NCI-H460 (cell line): Measurements from ENCODE around the gene GCHFR. TPM values are rescaled to one million over a fixed set of nuclear protein-coding genes. Genes with fewer than 3 reads are reported as not detected.
A peak's percentile ranks its signal among the peaks of the same experiment; 100 is the strongest.

Experiments
- DNase-seq: peaks from one replicate; pipeline ENCODE4 v3.0.0-alpha.2; 2016; ENCODE audit warnings: low read depth; ENCODE audit errors: extremely low read depth
- polyA plus RNA-seq: library from polyadenylated mRNA; depleted of rRNA; stranded (reverse); fragments of >200 nt; gene quantifications from 2 replicates; pipeline ENCODE4 v1.2.3, GENCODE V29; 2014; cell fraction: nucleus; rRNA removed
- total RNA-seq: library from RNA; depleted of rRNA; stranded (reverse); fragments of >200 nt; shearing (Covaris generic); gene quantifications from 2 replicates; pipeline ENCODE4 v1.2.3, GENCODE V29; 2014; rRNA removed

GCHFR gene
- total RNA-seq, result 7.1 and 8.7 TPM in 2 replicates
- polyA plus RNA-seq, result 42.3 and 62.7 TPM in 2 replicates

DNA sequence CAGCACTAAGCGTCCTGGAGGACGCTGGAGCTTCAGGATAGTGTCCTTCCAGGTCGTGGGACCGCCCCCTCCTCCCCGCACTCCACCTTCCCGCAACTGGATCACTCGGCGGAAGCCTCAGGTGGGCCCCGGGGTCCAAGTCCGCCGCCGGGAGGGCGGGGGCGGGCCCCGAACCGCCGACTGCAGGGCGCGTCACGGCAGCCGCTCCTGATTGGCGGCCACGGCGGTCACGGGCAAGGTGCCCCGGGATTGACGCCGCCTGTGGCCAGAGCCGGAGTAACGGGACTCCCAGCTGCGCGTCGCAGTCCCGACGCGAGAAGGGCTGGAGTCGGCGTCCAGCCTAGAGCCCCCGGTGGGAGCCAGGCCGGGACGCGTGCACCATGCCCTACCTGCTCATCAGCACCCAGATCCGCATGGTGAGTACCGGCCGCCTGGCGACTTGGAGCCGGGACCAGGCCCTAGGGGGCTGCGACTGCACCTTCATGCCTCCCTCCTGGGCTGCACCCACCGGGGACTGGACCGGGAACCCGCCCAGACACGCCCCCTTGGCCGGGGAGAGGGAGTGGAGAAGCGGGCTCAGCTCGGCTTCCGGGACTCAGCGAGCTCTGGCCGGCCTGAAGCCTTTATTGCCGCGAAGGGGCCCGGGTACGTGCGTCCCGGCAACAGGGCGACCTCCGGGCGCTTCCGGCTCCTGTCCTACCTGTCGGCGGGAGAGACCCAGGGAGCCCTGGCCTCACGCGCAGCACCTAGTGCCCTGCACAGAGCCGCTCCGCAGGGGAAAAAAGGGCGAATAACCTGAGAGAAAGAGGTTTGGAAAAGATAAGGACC is at the start of gene GCHFR:
Gene GCHFR, plus strand, starts transcription at position 268 of the 828 bp plus-strand sequence. Its CDS starts 113 bp downstream, at position 381.
- peak; percentile 46 for DNase-seq

DNA sequence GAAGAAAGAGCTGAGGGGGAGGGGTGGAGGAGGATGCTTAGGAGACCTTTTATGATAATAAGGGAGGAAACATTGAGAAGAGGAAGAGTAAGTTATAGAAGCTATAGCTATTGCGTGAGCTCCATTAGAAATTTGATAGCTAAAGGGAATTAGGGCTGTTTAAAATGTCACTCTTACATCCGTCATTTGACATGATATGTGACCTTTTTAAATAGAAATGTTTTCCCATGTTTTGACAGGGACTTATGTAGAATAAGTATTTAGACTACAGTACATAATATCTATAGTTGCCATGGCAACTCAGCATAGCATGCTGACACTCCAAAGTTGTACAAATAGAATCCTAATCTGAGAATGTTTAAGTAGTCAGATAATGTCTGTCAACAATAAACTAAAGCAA is 49.7 kb upstream of the GCHFR start:
- no peak for DNase-seq

DNA sequence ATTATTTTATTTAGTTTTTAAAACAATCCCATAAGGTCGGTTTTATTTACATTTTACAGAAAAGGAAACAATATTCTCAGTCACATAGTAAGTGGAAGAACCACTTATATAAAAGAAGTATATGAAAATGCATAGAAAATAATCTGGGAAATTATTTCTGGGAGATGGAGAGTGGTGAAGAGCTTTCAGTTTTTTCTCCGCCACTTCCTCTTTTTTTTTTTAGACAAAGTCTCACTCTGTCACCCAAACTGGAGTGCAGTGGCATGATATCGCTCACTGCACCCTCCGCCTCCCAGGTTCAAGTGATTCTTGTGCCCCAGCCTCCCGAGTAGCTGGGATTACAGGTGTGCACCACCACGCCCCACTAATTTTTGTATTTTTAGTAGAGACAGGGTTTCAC is 47.7 kb upstream of the GCHFR start:
- no peak for DNase-seq

DNA sequence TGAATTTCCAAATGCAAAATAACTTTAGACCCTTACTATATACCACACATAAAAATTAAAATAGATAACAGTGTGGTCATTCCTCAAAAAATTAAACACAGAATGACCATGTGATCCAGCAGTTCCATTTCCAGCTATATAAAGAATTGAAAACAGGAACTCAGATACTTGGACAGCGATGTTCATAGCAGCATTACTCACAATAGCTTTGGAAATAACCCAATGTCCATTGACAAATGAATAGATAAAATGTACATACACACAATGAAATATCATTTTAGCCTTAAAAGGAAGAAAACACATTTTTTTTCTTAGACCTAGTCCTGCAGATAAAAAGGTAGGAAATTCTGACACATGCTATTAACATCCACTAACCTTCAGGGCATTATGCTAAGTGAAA is 42.2 kb upstream of the GCHFR start:
- no peak for DNase-seq

DNA sequence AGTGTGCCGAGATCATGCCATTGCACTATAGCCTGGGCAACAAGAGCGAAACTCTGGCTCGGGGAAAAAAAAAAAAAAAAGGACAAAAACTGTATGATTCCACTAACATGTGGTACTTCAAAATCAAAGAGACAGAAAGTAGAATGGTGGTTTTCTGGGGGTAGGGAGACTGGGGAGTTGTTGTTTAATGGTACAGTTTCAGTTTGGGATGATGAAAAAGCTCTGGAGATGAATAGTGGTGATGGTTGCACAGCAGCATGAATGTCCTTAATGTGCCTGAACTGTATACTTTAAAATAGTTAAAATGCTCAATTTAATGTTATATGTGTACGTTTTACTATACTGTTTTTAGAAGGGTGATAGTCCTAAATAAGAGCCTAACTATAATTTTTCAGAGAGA is 41.5 kb upstream of the GCHFR start:
- no peak for DNase-seq

DNA sequence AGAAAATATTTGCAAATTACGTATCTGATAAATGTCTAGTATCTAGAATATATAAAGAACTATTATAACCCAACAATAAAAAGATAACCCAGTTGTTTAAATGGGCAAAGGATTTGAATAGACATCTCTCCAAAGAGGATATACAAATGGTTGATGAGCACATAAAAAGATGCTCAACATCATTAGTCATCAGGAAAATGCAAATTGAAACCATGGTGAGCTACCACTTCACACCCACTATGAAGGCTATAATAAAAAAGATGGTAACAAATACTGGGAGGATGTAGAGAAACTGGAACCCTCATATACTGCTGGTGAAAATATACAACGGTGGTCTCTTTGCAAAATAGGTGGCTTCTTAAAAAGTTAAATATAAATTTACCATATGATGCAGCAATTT is 40.9 kb upstream of the GCHFR start:
- no peak for DNase-seq

DNA sequence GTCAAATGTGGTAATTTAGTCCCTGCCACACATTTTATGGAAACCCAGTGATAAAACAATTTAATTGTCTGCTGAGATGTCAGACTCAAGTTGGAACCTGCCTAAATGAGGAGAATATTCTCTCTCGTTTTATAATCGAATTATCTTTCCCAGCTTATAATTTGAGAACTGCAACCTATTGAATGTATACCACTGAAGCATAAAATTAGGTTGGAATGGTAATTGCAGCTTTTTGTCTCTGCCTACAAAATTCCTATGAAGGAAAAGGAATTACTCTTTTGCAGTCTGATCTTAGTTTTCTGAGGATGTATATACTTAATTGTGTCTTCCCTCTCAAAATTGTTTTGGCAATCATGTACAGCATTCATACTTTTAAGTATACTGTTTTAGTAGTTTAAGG is 39.9 kb upstream of the GCHFR start:
- DNase-seq, result no peak

DNA sequence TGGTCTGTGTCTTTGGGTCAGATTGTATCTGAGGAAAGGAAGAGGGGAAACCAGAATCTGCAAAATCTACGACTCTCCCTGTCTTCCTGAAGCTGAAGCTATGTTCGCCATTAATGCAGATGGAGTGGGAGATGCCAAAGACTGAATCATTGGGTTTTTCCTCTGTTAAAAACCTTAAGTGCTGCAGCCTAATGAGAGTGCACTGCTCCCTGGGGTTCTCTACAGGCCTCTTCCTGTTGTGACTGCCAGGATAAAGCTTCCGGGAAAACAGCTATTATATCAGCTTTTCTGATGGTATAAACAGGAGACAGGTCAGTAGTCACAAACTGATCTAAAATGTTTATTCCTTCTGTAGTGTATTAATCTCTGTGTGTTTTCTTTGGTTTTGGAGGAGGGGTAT is 32.8 kb upstream of the GCHFR start:
- DNase-seq, result no peak

DNA sequence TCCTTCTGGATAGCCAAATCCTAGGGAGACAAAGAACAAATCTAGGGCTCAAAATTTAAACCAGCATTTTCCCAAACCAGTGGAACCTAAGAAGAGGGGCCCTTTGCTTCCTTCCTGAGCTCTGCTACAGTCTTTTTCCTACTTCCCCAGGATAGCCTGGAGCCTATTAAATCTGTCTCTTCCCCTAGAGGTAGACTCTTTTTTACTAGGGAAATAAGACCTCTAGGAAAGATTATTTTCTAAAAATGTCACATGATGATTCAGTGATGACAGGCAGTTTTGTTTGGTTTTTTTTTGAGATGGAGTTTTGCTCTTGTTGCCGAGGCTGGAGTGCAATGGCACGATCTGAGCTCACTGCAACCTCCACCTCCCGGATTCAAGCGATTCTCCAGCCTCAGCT is 27.3 kb upstream of the GCHFR start:
- DNase-seq, result no peak

DNA sequence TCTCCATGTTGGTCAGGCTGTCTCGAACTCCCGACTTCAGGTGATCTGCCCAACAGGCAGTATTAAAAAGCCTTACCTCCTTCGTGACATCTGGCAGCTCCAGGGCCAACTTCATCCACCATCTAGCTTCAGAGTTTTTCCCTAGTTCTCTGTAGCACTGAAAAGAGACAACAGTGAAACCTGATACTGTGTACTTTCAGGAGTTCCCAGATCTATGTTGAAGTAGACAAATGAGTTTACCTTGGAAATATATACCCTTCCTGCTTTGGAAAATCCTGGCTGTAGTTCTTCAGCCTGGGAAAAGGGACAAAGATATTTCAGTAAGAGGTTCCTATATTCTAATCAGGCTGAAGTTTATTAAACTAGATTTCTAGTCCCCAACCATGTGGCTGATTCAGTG is 26.8 kb upstream of the GCHFR start:
- DNase-seq, result no peak

DNA sequence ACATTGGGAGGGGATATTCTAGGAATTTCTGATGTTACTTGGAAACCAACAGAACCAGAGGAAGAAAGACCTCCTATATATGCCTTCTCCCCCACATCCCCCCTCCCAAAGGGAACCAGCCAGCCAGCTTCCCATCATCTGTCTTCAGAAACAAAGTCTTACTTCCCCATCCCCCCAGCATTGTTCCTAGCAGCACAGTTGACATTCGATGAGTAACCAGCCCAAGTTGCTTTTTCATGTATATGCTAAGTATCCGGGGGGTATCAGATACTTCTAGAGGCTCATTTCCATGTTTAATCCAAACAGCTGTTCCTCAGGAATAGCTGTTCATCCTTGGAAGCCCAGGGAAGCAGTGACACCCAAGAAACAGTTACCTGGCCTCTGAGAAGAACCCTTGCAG is 24.8 kb upstream of the GCHFR start:
- DNase-seq, result no peak

DNA sequence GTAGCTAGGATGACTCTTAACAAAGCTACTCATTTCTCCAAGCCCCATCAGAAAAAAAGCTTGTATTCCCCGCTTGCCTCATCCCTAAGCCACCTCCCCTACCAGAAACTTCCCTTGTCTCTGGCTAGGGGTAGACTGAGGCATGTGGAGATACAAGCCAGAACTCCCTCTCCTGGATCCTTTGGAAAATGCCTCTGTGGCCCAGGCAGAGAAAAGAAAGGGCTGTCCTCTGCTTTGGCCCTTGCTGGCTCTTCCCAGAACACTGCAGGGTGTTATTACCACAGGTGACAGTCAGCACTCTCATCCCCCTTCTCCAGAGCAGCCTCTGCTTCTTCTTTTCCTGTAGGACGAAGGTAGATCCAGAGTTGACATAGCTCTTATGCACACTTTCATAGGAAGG is 24.0 kb upstream of the GCHFR start:
- DNase-seq, result no peak

DNA sequence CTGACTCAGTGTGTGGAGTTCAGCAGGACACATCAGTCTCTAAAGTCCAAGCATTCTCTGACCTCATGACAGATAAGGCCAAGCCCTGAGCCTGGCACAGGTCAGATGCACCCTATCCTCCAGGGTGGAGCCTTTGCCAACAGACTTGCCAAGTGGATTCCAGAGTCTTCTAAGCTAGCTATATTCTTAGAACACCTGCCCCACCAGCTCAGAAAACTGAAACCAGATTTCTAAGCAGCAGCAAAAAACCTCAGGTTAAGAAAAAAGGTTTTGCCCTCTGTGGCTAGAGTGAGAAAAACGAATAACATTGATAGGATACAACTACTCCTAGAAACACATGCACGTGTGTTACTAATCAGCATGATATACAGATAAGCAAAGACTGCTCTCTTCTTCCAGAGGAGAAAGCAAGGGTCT is 20.4 kb upstream of the GCHFR start:
- no peak for DNase-seq

DNA sequence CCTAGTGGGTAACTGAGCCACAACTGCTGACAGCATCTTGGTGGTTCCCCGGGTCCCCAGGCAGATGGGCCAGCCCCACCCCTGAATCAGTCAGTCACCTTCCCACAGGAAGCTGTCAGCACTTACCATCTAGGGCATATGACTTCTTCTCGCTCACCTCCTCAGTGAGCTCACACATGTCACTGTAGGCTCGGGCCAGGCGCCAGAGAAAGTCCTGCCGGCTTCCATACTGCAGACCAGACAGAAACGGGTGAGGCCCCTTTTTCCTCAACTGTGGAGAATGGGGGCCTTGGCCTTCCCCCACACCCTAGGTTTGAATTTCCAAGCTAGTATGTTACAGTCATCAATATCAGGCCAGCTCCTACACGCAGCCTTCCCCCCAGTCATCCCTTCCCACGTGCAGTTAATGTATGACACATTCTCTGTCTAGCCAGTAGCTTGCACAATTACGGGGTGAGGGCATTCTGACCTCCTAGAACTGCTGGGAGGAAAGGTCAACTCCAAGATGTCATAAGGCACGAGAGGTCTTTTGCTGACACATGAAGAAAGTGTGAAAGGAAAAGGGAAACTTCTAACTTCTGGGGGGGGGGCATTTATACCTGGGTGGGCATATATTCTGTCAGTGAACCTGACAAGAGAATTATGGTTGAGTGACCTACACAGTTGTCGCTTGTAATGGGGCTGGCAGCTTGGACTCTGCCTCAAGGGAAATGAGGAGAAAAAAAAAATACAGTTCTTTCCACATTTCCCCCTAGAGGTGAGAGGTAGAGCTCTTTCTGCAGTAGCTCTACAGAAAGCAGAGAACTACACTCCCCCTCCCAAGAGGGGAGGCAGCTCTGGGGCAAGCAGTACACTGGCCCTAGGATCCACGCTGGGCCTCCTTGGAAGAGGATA is 19.7 kb upstream of the GCHFR start:
- DNase-seq, result no peak

DNA sequence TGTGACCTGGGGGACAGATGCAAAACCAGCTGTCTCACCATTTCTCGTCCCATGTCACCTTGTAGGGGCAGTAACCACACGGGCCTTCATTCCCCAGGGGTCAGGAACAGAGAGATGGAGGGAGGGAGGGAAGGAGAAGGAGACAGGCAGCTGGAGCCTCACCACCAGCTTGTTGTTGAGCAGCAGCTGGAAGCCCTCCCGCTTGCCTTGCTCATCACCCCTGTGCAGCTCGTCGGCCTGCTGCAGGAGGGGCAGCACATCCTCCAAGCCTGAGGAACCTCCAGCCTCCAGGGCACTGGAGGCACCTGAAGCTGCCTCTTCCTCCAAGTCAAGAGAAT is 19.1 kb upstream of the GCHFR start:
- no peak for DNase-seq

DNA sequence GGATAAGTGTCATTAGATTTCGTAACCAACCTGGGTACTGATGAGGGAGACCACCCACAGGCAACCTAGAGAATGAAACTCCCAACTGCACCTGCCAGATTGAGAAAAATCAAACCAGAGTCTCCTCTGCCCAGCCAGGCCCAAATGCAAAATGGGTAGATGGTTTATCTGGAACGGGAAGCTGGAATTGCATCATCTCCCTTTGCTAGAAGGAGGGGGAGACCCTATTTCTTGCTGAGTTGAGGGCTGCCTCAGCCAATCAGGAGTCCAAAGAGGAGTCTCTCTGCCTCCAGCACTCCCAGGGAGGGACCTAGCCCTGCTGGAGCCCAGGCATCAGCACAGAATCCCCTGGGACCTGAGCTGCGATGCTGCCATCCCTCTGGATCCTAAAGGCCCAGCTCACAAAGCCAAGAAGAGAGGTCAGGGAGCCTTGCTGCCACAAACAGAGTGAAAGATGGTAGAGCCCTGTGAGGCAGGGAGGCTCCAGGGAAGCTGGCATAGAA is 16.9 kb upstream of the GCHFR start:
- DNase-seq, result no peak

DNA sequence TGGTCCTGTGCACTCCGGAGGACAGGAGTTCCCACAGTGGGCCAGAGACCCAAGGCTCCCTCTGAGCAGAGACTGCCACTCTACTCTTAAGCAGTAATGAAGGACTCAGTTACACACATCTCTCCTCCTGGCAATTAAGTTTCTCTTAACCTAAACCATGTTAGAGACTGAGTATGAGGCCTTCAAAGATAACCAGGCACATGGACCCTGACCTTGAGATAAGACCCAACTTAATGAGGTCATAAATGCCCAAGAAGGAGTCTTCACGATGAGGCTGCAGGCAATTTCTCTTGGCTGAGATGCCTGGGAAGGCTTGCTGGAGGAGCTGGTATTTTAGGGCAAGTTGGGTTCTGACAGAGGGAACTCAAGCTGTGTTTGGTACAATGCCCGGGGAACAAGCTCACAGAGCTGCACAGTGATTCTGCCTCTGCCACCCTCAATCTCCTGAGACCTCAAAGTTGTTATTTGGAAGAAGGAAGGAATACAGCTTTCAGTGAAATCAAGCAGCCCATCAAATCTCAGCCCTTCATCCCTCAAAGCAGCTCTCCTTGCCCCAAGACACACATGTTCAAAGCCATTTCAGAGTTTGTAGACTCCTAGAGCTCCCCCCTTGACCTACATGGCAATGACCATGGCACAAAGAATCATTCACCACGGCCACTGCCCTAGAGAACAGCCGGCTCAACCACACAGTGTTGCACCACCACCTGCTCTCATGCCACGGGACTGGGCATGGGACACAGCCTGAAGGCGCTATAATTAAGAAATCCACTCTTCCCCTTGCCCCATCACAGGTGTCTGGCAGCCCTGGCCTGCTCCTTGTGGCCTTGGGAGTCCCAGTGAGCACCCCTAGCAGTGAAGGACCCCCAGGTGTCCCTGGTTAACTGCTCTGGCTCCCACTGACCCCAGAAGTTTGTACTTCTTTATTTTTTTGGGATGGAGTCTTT is 15.9 kb upstream of the GCHFR start:
- no peak for DNase-seq

DNA sequence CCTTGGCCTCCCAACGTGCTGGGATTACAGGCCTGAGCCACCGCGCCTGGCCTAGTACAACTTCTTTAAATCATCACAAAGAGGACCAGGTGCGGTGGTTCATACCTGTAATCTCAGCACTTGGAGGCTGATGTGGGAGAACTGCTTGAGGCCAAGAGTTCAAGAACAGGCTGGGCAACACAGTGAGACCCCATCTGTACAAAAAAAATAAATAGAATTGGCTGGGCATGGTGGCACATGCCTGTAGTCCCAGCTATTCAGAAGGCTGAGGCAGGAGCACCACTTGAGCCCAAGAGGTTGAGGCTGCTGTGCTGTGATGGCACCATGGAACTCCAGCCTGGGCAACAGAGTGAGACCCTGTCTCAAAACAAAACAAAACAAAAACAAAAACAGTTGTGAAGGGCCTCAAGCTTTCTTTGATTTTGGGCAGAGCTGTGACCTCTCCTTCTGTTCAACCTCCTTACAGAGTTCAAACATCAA is 14.7 kb upstream of the GCHFR start:
- DNase-seq, result no peak

DNA sequence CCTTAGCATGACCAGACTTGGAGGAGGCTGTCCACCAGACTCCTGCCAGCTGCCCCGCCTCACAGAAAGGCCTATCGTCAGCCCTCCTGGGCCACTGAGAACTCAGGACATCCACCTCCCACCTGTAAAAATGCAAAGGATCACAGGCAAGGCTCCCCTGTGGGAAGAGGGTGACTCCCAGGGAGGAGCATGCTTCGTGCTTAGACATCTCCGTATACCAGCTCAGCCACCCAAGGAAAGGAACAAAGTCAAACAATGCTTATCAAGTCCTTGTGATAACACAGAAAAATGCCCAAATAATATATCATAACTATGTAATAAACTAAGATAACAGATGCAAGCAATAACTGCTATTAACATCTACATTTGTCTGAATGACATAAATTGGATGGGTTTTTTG is 13.0 kb upstream of the GCHFR start:
- DNase-seq, result no peak

DNA sequence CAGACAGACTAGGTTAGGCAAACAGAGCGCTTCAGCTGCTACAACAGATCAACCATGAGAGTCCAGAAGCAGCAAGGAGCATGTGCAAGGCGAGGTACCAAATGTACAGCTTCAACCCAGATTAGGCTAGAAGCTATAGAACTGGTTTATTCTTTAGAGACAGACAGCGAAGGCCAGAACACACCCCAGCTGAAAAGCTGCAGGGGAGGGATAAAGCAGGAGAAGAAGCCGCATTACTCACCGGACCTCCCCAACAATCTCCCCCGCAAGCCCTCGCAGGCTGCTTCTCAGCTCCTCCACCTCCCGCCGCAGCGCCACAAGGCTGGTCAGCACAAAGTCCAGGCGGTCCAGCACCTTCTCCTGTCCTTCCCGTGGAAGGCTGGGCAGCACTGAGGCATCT is 12.1 kb upstream of the GCHFR start:
- no peak for DNase-seq

DNA sequence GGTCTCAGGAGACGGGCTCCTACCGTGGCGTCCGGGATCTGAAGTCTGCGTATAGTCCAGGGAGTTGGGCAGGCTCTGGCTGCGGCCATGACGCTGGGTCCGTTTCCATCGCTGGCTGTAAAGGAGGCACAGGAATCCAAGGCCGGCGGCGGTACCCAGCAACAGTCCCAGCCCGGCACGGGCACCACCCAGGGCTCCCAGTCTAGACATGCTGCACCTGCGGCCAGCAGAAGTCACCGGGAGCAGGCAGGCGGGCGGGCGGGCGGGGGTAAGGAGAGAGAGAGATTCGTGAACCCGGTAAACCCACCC is 9.3 kb upstream of the GCHFR start:
- DNase-seq, result no peak
